Kidney tubule cell (primary cell): ENCODE results near the gene SCN4A.
"Not testable (repeated sequence)": the region's sequence is repeated elsewhere in the genome, so short reads cannot be mapped to it uniquely, and the experiment has no call there.

Experiments
- DNase-seq: peaks from one replicate; pipeline ENCODE4 v3.0.0-alpha.2; 2018; ENCODE audit warnings: low spot score

Gene SCN4A

GRCh38 chr17:63934183-63935112 is 38.3 kb downstream of the SCN4A start:
- no peak for DNase-seq

DNA sequence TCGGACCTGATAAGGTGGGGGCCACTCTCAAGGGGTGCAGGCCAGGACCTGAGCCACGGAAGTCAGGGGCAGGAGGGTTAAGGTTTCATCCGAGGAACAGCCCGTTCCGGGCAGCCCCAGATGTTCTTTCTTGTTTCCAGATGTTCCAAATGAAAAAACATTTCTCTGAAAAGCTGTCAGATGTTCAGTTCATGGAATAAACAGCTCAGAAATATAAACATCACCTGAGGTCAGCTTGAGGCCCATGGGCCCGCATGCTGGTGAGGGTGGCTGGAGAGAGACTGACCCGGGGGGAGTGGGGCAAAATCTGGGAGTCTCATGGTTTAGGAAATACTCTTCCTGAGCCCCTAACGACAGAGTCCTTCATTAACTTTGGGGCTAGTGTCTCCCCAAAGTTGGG is 39.1 kb downstream of the SCN4A start:
- DNase-seq, result no peak

DNA sequence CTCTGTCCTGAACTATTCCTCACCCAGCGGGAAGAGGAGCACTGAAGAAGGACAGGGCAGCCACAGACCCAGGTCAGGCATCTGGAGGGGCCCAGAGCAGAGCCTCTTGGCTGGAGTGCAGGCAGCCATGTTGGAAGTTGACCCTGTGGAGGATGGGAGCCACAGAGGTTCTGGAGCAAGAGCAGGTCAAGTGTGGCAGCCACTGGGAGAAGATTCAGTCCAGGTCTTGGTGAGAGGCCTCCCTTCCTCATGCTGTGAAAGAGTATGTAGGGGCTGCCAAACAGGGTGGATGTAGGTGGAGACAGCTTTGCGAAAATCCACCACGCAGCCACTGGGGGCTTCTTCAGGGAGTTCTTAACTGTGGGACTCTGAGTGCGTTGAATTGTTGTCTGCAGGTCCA is 40.0 kb downstream of the SCN4A start:
- no peak for DNase-seq

- no peak for DNase-seq
Observed at GRCh38 chr17:63931981-63932561, 40.6 kb downstream of the SCN4A start, which contains the start of gene CD79B. Gene CD79B (minus strand): TSS chr17:63932331. CDS start chr17:63932261, 70 bp downstream.

GRCh38 chr17:63930951-63931575 is 41.7 kb downstream of the SCN4A start:
- no peak for DNase-seq

DNA sequence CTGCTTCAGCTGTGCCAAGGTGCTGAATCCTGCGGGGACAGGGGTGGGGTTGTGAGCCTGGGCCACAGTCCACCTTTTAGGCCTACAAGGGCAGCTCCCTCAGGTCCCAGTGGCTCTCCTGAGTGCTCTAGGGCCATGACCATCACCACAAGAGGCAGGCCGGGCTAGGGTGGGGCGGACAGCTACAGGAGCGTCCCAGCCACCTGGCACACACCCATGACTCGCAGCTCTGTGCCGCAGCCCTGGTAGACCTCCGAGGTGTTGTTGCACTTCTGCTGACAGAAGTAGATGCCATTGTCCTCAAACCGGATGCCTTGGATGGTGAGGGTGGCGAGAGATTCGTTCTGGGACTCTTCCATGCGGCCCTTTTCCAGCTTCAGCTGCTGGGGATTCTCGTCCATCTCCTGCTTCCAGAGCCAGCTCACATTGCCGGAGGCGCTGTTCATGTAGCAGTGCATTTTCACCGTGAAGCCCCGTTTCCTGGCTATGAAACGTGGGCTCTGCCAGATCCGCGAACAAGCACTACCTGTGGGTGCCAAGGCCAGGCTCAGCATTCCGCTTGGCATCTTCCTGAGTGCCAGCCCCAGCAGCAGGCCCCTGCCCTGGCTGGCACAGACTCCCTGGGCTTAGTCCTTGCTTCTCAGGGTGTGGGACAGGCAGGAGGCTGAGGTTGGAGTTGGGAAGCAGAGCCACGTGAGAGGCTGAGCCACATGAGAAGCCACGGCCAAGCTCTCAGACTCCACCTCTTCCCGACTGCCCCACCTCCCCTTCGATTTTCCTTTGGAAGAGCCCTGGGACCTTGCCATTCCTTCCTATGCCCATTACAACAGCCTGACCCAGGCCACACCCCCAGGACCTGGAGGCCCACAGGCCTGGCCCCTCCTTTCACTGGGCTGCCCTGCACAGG is 42.6 kb downstream of the SCN4A start:
- DNase-seq, result no peak

DNA sequence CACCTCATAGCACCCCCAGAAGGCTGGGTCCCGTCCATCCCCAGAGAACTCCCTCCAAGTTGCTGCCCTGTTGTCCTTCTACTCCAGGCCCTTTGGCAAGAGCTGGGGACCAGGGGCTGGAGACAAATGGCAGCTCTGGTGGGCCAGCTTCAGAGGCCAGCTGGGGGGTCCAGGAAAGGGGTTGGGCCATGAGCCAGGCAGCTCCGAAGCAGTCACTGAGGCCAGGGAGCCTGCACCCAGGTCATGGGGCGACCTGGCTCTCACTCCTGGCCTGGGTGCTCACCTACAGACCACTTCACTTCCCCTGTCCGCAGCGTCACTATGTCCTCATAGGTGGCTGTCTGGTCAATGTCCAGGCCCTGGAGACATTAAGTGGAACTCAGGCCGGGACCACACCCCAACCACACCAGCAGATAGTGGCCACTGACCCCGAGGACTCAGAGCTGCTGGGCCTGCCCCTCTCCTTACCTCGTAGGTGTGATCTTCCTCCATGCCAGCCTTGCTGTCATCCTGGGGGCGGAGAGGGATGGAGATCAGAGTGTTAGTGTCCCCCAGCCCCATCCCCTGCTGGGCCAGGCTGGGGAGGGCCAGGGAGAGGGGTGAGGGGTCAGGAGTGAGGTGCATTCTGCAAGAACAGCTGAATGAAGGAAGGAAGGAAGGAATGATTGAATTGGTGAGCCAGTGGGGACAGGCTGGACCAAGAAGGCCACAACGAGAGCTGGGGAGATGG is 43.6 kb downstream of the SCN4A start:
- no peak for DNase-seq

DNA sequence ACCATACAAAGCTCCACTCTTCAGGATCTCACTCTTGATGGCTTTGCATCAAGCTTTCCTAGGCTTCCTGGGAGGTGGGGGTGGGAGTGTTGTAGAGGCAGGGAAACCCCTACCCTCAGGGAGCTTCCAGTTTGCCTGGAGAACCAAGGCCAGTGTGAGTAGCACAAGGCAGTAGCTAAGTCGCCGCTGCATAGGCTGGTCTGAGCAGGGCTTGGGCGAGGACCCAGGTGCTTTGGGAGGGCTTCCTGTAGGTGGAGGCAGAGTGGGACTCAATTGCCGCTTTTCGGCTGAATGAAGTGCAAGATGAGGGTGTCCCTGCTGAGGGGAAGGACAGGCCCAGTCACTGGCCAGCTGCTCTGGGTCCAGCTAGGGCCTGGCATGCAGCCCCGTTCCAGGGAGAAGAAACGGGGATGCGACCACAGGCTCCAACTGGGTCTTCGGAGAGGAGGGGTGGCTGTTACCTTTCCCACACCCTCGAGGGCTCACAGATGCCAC is 44.5 kb downstream of the SCN4A start:
- no peak for DNase-seq

DNA sequence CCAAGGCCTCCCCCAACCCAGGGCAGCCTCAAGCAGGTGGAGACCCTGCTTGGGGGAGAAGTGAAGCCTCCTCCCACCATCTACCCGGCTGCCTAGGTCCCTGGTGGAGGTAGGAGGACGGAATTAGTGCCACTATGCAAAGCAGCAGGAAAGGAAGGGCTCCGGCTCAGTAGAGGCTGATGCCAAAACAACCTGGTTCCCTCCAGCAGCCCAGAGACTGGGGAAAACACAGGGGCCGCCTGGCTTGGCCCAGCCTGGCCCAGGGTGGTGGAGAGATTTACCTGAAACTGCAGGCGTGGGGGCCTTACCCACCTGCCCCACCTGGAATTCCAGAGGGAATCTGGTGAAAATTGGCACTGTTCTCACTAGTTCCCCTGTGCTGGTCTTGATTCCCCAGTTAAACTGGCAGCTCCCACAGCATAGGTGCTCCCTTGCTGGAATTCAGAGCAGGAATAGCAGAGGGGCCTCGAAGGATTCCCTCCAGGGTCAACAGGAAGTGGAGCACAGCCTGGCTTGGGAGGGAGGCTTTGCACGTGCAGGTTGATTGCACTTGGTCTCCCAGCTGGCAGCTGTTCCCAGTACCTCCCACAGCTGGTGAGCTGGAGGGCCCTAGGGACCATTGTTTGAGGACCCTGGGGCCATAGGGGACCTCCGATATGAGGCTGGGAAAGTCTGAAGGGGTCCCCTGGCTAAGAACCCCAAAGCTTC is 45.1 kb downstream of the SCN4A start:
- no peak for DNase-seq

- no peak for DNase-seq
Observed at GRCh38 chr17:63926164-63926563, 46.6 kb downstream of the SCN4A start.

DNA sequence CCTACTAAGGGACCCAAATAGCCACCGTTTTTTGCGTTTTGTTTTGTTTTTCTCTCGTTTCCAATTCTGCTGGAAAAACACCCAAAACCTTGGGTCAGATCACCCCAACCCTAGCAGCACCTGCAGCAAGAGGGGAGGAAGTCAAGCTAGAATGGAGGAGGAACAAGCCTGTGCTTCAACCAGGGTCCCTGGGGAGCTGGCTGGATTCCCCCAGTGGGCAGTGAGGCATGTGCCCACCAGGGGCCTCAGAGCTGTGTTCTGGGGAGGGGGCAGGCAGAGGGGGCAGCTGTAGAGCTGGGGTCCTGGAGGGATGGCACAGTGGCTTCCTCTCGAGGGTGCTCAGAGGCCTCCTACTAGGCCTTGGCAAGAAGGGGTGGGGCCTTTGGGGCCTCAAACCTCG is 47.1 kb downstream of the SCN4A start:
- no peak for DNase-seq

- DNase-seq, result not testable (repeated sequence)
Observed at GRCh38 chr17:63922402-63922801, 50.3 kb downstream of the SCN4A start.

DNA sequence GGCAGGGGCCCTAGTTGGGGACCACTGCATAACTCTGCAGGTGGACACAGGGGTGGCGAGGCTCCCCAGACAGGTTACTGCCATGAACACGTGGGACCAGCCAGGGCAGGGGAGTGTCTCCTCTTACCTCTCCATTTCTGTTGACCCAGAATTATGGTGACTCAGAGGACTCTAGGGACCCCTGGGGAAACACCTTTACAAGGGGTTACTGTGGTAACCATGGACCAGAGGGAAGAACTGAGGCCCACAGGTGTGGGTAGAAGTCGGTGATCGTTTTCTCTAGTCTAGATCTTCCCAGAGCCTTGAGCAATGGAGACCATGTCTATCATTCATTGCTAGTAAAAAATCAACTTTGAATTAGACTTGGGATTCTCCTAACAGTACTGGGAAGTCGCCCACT is 51.9 kb downstream of the SCN4A start:
- not testable (repeated sequence) for DNase-seq

DNA sequence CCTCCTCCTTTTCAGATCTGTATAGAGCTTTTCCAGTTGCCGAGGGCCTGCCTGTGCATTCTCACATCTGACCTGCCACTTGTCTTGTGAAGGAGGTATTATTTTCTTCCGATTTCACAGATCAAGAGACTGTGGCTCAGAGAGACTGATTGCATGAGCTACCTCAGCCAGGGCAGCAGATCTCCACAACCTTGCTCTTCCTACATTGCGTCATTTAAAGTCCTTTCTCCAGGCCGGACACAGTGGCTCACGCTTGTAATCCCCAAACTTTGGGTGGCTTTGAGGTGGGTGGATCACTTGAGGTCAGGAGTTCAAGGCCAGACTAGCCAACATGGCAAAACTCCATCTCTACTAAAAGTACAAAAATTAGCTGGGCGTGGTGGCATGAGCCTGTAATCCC is 52.7 kb downstream of the SCN4A start:
- not testable (repeated sequence) for DNase-seq

GRCh38 chr17:63919311-63919723 is 53.4 kb downstream of the SCN4A start:
- DNase-seq, result peak; percentile 52

DNA sequence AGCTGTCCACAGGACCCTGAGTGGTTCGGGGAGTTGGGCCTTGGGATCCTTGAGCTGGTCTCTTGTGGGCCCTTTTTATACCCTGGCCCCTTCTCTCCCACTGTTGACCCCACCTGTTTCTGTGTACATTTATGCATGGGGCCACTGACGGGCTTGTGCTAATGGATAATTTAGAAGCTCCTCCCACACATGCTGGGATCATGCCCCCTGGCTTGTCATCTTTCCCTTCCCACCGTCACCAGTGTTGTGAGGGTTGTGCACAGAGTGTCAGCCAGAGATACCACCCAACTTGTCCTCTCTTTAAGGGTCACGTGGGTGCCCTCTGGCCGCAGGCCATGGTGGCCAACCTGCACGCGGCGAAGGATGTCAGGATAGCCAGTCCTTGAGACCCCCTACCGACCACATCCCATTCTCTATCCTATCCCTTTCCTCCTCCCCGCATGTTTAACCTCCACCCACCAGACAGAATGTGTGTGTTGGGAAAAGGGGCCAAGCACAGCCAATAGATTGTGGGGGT is 53.9 kb downstream of the SCN4A start, which contains the start of gene GH1:
Gene GH1, minus strand, starts transcription at position 51 of the 517 bp plus-strand sequence. CDS start 63 bp downstream, outside the sequence.
- DNase-seq, result not testable (repeated sequence)

GRCh38 chr17:63918305-63918704 is 54.4 kb downstream of the SCN4A start:
- DNase-seq, result no peak

- DNase-seq, result no peak
Observed at GRCh38 chr17:63917646-63918045, 55.1 kb downstream of the SCN4A start.

- DNase-seq, result not testable (repeated sequence)
Observed at GRCh38 chr17:63917206-63917605, 55.5 kb downstream of the SCN4A start.
